Measurements from ENCODE around the gene DLEC1. TPM values are rescaled to one million over a fixed set of nuclear protein-coding genes. Genes with fewer than 3 reads are reported as not detected.
A peak's percentile ranks its signal among the peaks of the same experiment; 100 is the strongest.

The DLEC1 gene
- total and polyA plus RNA-seq, 7 donors: 0.01 to 0.09 (median 0.05) TPM; not detected in 2

- H3K27me3 ChIP-seq (ENCODE audit: insufficient read depth in 3 of 3, low read length in 2 of 3): no peaks in the 10 kb centered on the region
- H3K9me3 ChIP-seq: no peaks in the 10 kb centered on the region
- no peak overlapping the region for H3K4me3 ChIP-seq
- no peak overlapping the region for H3K27ac ChIP-seq
- intact Hi-C loops (cut with DNase I): no loop called here
- no peak for DNase-seq
- peaks cover 0 to 37% of the 10 kb centered on the region in 2 donors for H3K36me3 ChIP-seq (ENCODE audit: insufficient read depth in 1 of 2, low read depth in 1 of 2)
- no peak for ATAC-seq
- WGBS, 3 donors: 84 to 90% (median 90%) methylated on average over 13 of the region's 13 CpGs
- H3K4me1 ChIP-seq: no peaks in the 10 kb centered on the region
- no peak for TF ChIP-seq CTCF (IDR thresholded peaks at IDR 0.05)
Observed at GRCh38 chr3:38018296-38019266, 20.4 kb upstream of the DLEC1 start.

- intact Hi-C loops (cut with DNase I): no loop called here
- Histone ChIP-seq H3K27ac (no peak overlapping the region), H3K36me3 (ENCODE audit: insufficient read depth in 1 of 2, low read depth in 1 of 2) (peaks cover 0 to 29% of the 10 kb centered on the region in 2 donors), H3K9me3 (no peaks in the 10 kb centered on the region), H3K27me3 (ENCODE audit: insufficient read depth in 3 of 3, low read length in 2 of 3) (no peaks in the 10 kb centered on the region), H3K4me1 (no peaks in the 10 kb centered on the region), H3K4me3 (no peak overlapping the region)
- no peak for DNase-seq
- WGBS, 3 donors: 84 to 92% (median 85%) methylated on average over 10 of the region's 10 CpGs
- ATAC-seq: no peak
- no peak for TF ChIP-seq CTCF (IDR thresholded peaks at IDR 0.05)
Observed at GRCh38 chr3:38019658-38020341, 19.2 kb upstream of the DLEC1 start.

- peaks cover 0 to 24% of the 10 kb centered on the region in 2 donors for H3K36me3 ChIP-seq (ENCODE audit: insufficient read depth in 1 of 2, low read depth in 1 of 2)
- H3K27me3 ChIP-seq (ENCODE audit: insufficient read depth in 3 of 3, low read length in 2 of 3): no peaks in the 10 kb centered on the region
- intact Hi-C loops (cut with DNase I): no loop called here
- no peak overlapping the region for H3K4me3 ChIP-seq
- ATAC-seq: no peak
- H3K4me1 ChIP-seq: no peaks in the 10 kb centered on the region
- TF ChIP-seq CTCF (IDR thresholded peaks at IDR 0.05): no peak
- no peak overlapping the region for H3K27ac ChIP-seq
- H3K9me3 ChIP-seq: no peaks in the 10 kb centered on the region
- DNase-seq: no peak
- WGBS, 3 donors: 79 to 86% (median 81%) methylated on average over 3 of the region's 3 CpGs
Observed at GRCh38 chr3:38020342-38020726, 18.7 kb upstream of the DLEC1 start.

GRCh38 chr3:38021196-38021595 lies 17.8 kb upstream of the DLEC1 start:
- Histone ChIP-seq H3K9me3 (no peaks in the 10 kb centered on the region), H3K4me3 (no peak overlapping the region), H3K4me1 (no peaks in the 10 kb centered on the region), H3K27me3 (ENCODE audit: insufficient read depth in 3 of 3, low read length in 2 of 3) (no peaks in the 10 kb centered on the region), H3K27ac (no peak overlapping the region), H3K36me3 (ENCODE audit: insufficient read depth in 1 of 2, low read depth in 1 of 2) (peaks cover 0 to 15% of the 10 kb centered on the region in 2 donors)
- intact Hi-C loops (cut with DNase I): no loop called here
- WGBS, 3 donors: 84 to 93% (median 92%) methylated on average over 4 of the region's 4 CpGs
- DNase-seq: peak in 1 of 2 donors; percentile 44
- TF ChIP-seq CTCF (IDR thresholded peaks at IDR 0.05): no peak
- ATAC-seq: no peak

Data from psoas muscle (tissue), 8 donors.